Measurements from ENCODE around the gene LHFPL6.

Gene LHFPL6

GRCh38 chr13:39330504-39330903, 272.5 kb downstream of the LHFPL6 start:
- no peak overlapping the region for H3K4me3 ChIP-seq (ENCODE audit: low read depth in 1 of 2, low read length in 2 of 2)
- H3K4me1 ChIP-seq (ENCODE audit: insufficient read depth, low read length), result no peaks in the 10 kb centered on the region
- H3K27me3 ChIP-seq (ENCODE audit: control insufficient read depth in 1 of 2, insufficient read depth in 2 of 2, low read length in 2 of 2), result no peaks in the 10 kb centered on the region
- H3K9me3 ChIP-seq (ENCODE audit: low read length), result no peaks in the 10 kb centered on the region
- no peak overlapping the region for H3K27ac ChIP-seq (ENCODE audit: low read depth, low read length)
- no peaks in the 10 kb centered on the region for H3K36me3 ChIP-seq (ENCODE audit: insufficient read depth, low read length)
- H3K9ac ChIP-seq (ENCODE audit: low read length), result no peak overlapping the region

GRCh38 chr13:39329182-39329639, 273.8 kb downstream of the LHFPL6 start:
- no peak overlapping the region for H3K9ac ChIP-seq (ENCODE audit: low read length)
- no peaks in the 10 kb centered on the region for H3K36me3 ChIP-seq (ENCODE audit: insufficient read depth, low read length)
- H3K9me3 ChIP-seq (ENCODE audit: low read length), result no peaks in the 10 kb centered on the region
- no peak overlapping the region for H3K4me3 ChIP-seq (ENCODE audit: low read depth in 1 of 2, low read length in 2 of 2)
- no peaks in the 10 kb centered on the region for H3K27me3 ChIP-seq (ENCODE audit: control insufficient read depth in 1 of 2, insufficient read depth in 2 of 2, low read length in 2 of 2)
- no peak overlapping the region for H3K27ac ChIP-seq (ENCODE audit: low read depth, low read length)
- no peaks in the 10 kb centered on the region for H3K4me1 ChIP-seq (ENCODE audit: insufficient read depth, low read length)

GRCh38 chr13:39327172-39327479, 275.9 kb downstream of the LHFPL6 start:
- Histone ChIP-seq H3K9me3 (ENCODE audit: low read length) (no peaks in the 10 kb centered on the region), H3K9ac (ENCODE audit: low read length) (no peak overlapping the region), H3K4me1 (ENCODE audit: insufficient read depth, low read length) (no peaks in the 10 kb centered on the region), H3K4me3 (ENCODE audit: low read depth in 1 of 2, low read length in 2 of 2) (no peak overlapping the region), H3K27me3 (ENCODE audit: control insufficient read depth in 1 of 2, insufficient read depth in 2 of 2, low read length in 2 of 2) (no peaks in the 10 kb centered on the region), H3K27ac (ENCODE audit: low read depth, low read length) (no peak overlapping the region), H3K36me3 (ENCODE audit: insufficient read depth, low read length) (no peaks in the 10 kb centered on the region)

- Histone ChIP-seq H3K9ac (ENCODE audit: low read length) (no peak overlapping the region), H3K27ac (ENCODE audit: low read depth, low read length) (no peak overlapping the region), H3K27me3 (ENCODE audit: control insufficient read depth in 1 of 2, insufficient read depth in 2 of 2, low read length in 2 of 2) (no peaks in the 10 kb centered on the region), H3K9me3 (ENCODE audit: low read length) (no peaks in the 10 kb centered on the region), H3K4me1 (ENCODE audit: insufficient read depth, low read length) (no peaks in the 10 kb centered on the region), H3K4me3 (ENCODE audit: low read depth in 1 of 2, low read length in 2 of 2) (no peak overlapping the region), H3K36me3 (ENCODE audit: insufficient read depth, low read length) (no peaks in the 10 kb centered on the region)
Measured at GRCh38 chr13:39326469-39327171, 276.4 kb downstream of the LHFPL6 start.

GRCh38 chr13:39324806-39325311, 278.1 kb downstream of the LHFPL6 start:
- no peak overlapping the region for H3K9ac ChIP-seq (ENCODE audit: low read length)
- H3K4me1 ChIP-seq (ENCODE audit: insufficient read depth, low read length), result no peaks in the 10 kb centered on the region
- no peaks in the 10 kb centered on the region for H3K27me3 ChIP-seq (ENCODE audit: control insufficient read depth in 1 of 2, insufficient read depth in 2 of 2, low read length in 2 of 2)
- no peak overlapping the region for H3K27ac ChIP-seq (ENCODE audit: low read depth, low read length)
- no peaks in the 10 kb centered on the region for H3K9me3 ChIP-seq (ENCODE audit: low read length)
- no peaks in the 10 kb centered on the region for H3K36me3 ChIP-seq (ENCODE audit: insufficient read depth, low read length)
- no peak overlapping the region for H3K4me3 ChIP-seq (ENCODE audit: low read depth in 1 of 2, low read length in 2 of 2)

GRCh38 chr13:39322836-39323585, 280.0 kb downstream of the LHFPL6 start:
- Histone ChIP-seq H3K27me3 (ENCODE audit: control insufficient read depth in 1 of 2, insufficient read depth in 2 of 2, low read length in 2 of 2) (no peaks in the 10 kb centered on the region), H3K4me3 (ENCODE audit: low read depth in 1 of 2, low read length in 2 of 2) (no peak overlapping the region), H3K9ac (ENCODE audit: low read length) (no peak overlapping the region), H3K27ac (ENCODE audit: low read depth, low read length) (no peak overlapping the region), H3K4me1 (ENCODE audit: insufficient read depth, low read length) (peaks cover 2% of the 10 kb centered on the region), H3K9me3 (ENCODE audit: low read length) (no peaks in the 10 kb centered on the region), H3K36me3 (ENCODE audit: insufficient read depth, low read length) (no peaks in the 10 kb centered on the region)

- Histone ChIP-seq H3K9me3 (ENCODE audit: low read length) (no peaks in the 10 kb centered on the region), H3K4me3 (ENCODE audit: low read depth in 1 of 2, low read length in 2 of 2) (no peak overlapping the region), H3K27ac (ENCODE audit: low read depth, low read length) (no peak overlapping the region), H3K4me1 (ENCODE audit: insufficient read depth, low read length) (peaks cover 9% of the 10 kb centered on the region), H3K9ac (ENCODE audit: low read length) (no peak overlapping the region), H3K27me3 (ENCODE audit: control insufficient read depth in 1 of 2, insufficient read depth in 2 of 2, low read length in 2 of 2) (no peaks in the 10 kb centered on the region), H3K36me3 (ENCODE audit: insufficient read depth, low read length) (no peaks in the 10 kb centered on the region)
Measured at GRCh38 chr13:39321574-39321973, 281.4 kb downstream of the LHFPL6 start.

- Histone ChIP-seq H3K9me3 (ENCODE audit: low read length) (no peaks in the 10 kb centered on the region), H3K9ac (ENCODE audit: low read length) (no peak overlapping the region), H3K36me3 (ENCODE audit: insufficient read depth, low read length) (no peaks in the 10 kb centered on the region), H3K27ac (ENCODE audit: low read depth, low read length) (no peak overlapping the region), H3K4me1 (ENCODE audit: insufficient read depth, low read length) (peaks cover 9% of the 10 kb centered on the region), H3K4me3 (ENCODE audit: low read depth in 1 of 2, low read length in 2 of 2) (no peak overlapping the region), H3K27me3 (ENCODE audit: control insufficient read depth in 1 of 2, insufficient read depth in 2 of 2, low read length in 2 of 2) (no peaks in the 10 kb centered on the region)
Measured at GRCh38 chr13:39318161-39318560, 284.8 kb downstream of the LHFPL6 start.

GRCh38 chr13:39317291-39317690, 285.7 kb downstream of the LHFPL6 start:
- no peak overlapping the region for H3K4me3 ChIP-seq (ENCODE audit: low read depth in 1 of 2, low read length in 2 of 2)
- no peaks in the 10 kb centered on the region for H3K36me3 ChIP-seq (ENCODE audit: insufficient read depth, low read length)
- no peak overlapping the region for H3K9ac ChIP-seq (ENCODE audit: low read length)
- peaks cover 9% of the 10 kb centered on the region for H3K4me1 ChIP-seq (ENCODE audit: insufficient read depth, low read length)
- no peaks in the 10 kb centered on the region for H3K27me3 ChIP-seq (ENCODE audit: control insufficient read depth in 1 of 2, insufficient read depth in 2 of 2, low read length in 2 of 2)
- H3K27ac ChIP-seq (ENCODE audit: low read depth, low read length), result no peak overlapping the region
- H3K9me3 ChIP-seq (ENCODE audit: low read length), result no peaks in the 10 kb centered on the region

- H3K4me3 ChIP-seq (ENCODE audit: low read depth in 1 of 2, low read length in 2 of 2), result no peak overlapping the region
Measured at GRCh38 chr13:39315796-39316195, 287.2 kb downstream of the LHFPL6 start.

GRCh38 chr13:39313721-39314120, 289.3 kb downstream of the LHFPL6 start:
- H3K4me3 ChIP-seq (ENCODE audit: low read depth in 1 of 2, low read length in 2 of 2), result no peak overlapping the region
- no peak overlapping the region for H3K9ac ChIP-seq (ENCODE audit: low read length)
- H3K36me3 ChIP-seq (ENCODE audit: insufficient read depth, low read length), result no peaks in the 10 kb centered on the region
- no peaks in the 10 kb centered on the region for H3K9me3 ChIP-seq (ENCODE audit: low read length)
- peaks cover 9% of the 10 kb centered on the region for H3K4me1 ChIP-seq (ENCODE audit: insufficient read depth, low read length)
- no peaks in the 10 kb centered on the region for H3K27me3 ChIP-seq (ENCODE audit: control insufficient read depth in 1 of 2, insufficient read depth in 2 of 2, low read length in 2 of 2)
- no peak overlapping the region for H3K27ac ChIP-seq (ENCODE audit: low read depth, low read length)

More at GRCh38 chr13:39315796-39316195, 287.2 kb downstream of the LHFPL6 start:
- Histone ChIP-seq H3K27me3 (ENCODE audit: control insufficient read depth in 1 of 2, insufficient read depth in 2 of 2, low read length in 2 of 2) (no peaks in the 10 kb centered on the region), H3K27ac (ENCODE audit: low read depth, low read length) (no peak overlapping the region), H3K9me3 (ENCODE audit: low read length) (no peaks in the 10 kb centered on the region), H3K9ac (ENCODE audit: low read length) (no peak overlapping the region), H3K4me1 (ENCODE audit: insufficient read depth, low read length) (peaks cover 9% of the 10 kb centered on the region), H3K36me3 (ENCODE audit: insufficient read depth, low read length) (no peaks in the 10 kb centered on the region)

Data from muscle layer of colon (tissue), 2 donors.